ENCODE results near the gene RSPRY1.
A peak's percentile ranks its signal among the peaks of the same experiment; 100 is the strongest.
"Not testable (repeated sequence)": the region's sequence is repeated elsewhere in the genome, so short reads cannot be mapped to it uniquely, and the experiment has no call there.

Gene RSPRY1

GRCh38 chr16:57186872-57187854, 1.0 kb downstream of the RSPRY1 start:
- peak; percentile 23 for DNase-seq (ENCODE audit: low spot score)

DNA sequence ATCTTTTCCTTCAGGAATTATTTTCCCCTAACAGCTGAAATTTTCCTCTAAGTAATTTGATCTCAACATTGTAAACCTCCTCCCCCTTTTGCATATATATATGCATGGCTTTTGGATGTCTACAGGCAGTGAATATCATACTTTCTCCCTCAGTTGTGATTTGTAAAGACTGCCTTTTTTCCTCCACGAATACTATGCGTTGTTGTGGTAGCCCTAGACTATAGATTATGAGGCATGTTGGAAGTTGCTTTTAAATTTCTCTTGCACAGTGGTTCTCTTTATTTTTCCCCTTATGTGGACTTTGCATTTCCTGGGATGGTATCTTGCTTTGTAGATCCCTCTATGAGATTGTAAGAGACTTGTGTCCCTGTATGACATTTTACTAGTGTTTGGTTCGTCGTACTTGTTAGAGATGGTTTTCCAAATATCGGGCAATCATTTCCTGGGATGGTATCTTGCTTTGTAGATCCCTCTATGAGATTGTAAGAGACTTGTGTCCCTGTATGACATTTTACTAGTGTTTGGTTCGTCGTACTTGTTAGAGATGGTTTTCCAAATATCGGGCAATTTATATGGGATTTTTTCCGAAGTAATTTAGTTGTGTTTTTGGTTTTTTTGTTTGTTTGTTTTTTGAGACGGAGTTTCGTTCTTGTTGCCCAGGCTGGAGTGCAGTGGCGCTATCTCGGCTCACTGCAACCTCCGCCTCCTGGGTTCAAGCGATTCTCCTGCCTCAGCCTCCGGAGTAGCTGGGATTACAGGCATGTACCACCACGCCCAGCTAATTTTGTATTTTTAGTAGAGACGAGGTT, 2.0 kb downstream of the RSPRY1 start:
- not testable (repeated sequence) for DNase-seq (ENCODE audit: low spot score)

- DNase-seq (ENCODE audit: low spot score), result no peak
Observed at GRCh38 chr16:57188711-57189002, 2.5 kb downstream of the RSPRY1 start.

DNA sequence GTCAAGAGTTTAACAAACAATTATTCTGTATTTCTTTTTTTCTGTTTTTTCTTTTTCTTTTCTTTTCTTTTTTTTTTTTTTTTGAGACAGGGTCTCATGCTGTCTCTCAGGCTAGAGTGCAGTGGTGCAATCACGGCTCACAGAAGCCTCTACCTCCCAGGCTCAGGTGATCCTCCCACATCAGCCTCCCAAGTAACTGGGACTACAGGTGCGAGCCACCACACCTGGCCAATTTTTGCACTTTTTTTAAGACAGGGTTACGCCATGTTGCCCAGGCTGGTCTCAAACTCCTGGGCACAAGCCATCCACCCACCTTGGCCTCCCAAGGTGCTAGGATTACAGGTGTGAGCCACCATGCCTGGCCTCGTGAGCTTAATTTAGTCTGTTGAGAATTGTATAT, 3.4 kb downstream of the RSPRY1 start:
- DNase-seq (ENCODE audit: low spot score), result not testable (repeated sequence)

GRCh38 chr16:57190136-57190535, 4.0 kb downstream of the RSPRY1 start:
- DNase-seq (ENCODE audit: low spot score), result no peak

- no peak for DNase-seq (ENCODE audit: low spot score)
Observed at GRCh38 chr16:57191056-57191571, 5.0 kb downstream of the RSPRY1 start.

- DNase-seq (ENCODE audit: low spot score), result no peak
Observed at GRCh38 chr16:57192146-57192545, 6.0 kb downstream of the RSPRY1 start.

GRCh38 chr16:57192720-57193486, 6.8 kb downstream of the RSPRY1 start:
- no peak for DNase-seq (ENCODE audit: low spot score)

- no peak for DNase-seq (ENCODE audit: low spot score)
Observed at GRCh38 chr16:57194512-57194911, 8.4 kb downstream of the RSPRY1 start.

DNA sequence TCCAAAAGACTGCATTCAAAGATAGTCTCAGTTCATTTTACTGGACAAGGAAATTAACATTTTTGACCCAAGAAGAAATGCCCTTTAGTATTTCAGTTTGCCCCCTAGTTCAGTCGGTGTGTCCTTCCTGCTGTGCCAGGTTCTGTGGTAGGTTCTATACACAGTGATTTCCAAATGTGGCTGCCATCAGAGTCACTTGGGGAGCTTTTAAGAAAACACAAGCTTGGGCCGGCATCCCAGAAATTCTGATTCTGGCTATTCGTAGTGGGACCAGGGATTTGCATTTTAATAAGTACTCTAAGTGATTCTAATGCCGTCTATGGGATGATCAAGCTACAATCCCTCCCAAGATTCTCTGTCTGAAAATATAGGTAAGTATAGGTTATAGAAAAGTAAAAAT, 10.2 kb downstream of the RSPRY1 start:
- DNase-seq (ENCODE audit: low spot score), result no peak

GRCh38 chr16:57196753-57197152, 10.6 kb downstream of the RSPRY1 start:
- DNase-seq (ENCODE audit: low spot score), result no peak

DNA sequence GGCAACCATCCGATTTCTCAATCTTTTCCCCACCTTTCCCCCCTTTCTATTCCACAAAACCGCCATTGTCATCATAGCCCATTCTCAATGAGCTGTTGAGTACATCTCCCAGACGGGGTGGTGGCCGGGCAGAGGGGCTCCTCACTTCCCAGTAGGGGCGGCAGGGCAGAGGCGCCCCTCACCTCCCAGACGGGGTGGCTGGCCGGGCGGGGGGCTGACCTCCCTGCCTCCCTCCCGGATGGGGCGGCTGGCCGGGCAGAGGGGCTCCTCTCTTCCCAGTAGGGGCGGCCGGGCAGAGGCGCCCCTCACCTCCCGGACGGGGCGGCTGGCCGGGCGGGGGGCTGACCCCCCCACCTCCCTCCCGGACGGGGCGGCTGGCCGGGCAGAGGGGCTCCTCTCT, 14.2 kb downstream of the RSPRY1 start:
- DNase-seq (ENCODE audit: low spot score), result not testable (repeated sequence)

- DNase-seq (ENCODE audit: low spot score), result not testable (repeated sequence)
Observed at GRCh38 chr16:57200926-57201325, 14.8 kb downstream of the RSPRY1 start.

DNA sequence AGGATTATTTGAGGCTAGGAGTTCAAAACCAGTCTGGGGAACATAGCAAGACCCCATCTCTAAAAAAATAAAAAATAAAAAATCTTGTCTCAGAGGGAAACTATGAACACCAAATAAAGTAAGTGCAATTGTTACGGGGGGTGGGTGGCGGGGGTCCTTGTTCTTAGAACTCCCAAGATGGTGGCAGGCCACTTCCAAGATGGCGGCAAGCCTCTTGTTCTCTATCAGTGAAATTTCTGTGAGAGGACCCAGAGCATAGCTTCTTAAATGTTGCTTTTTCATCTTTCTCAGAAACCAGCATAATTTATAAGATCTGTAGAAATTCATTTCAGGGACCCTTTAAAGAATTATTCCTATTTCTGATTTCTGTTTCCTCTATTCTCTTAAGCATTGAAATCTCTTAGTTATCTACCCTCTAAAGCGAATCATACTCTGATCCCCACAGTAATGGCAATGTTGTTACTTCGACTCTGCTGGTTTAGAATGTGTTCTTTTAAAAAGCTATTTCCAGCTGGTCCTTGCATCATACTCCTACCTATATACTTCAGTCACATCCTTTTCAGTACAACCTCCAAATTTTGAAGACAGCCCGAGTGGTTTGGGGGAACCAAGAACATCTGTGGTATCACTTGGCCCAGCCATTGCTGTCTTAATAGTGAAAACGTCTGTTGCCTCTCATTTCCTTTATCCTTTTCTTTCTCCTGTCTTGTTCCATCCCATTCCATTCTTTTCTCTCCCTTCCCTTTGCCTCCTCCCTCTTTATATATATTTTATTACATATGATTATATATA, 16.2 kb downstream of the RSPRY1 start:
- DNase-seq (ENCODE audit: low spot score), result no peak

DNA sequence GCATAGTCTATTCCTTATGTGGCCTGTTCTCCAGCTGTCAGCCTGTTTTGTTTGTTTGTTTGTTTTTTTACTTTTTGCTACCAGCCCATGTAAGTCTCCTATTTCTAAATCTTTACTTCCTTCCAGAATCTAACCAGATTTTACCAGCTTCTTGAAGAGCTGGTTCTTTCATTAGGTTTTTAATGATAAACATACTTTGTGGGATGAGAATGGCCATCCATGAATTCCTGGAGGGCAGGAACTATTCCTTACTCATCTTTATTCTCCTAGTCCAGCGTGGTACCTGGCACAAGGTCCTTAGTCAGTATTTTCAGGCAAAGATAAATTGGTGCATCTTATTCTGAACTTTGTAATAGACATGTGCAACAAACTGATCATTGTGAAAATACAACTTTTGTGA, 17.3 kb downstream of the RSPRY1 start:
- DNase-seq (ENCODE audit: low spot score), result no peak

GRCh38 chr16:57204675-57205074, 18.5 kb downstream of the RSPRY1 start:
- DNase-seq (ENCODE audit: low spot score), result no peak

DNA sequence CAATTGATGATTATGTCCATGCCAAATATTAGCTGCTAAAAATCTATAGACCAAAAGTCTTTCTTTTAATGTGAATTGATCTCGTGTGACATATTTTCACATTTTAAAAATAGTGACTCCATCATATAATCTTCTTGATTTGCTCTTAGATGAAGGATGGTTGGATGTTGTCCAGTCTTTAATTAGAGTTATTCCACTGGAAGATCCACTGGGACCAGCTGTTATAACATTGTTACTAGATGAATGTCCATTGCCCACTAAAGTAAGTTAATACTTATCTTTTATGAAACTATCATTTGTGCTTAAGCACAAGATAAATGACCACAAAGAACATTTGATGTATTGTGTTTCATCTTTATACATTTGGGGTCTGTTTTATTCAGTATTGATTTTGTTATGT, 22.8 kb downstream of the RSPRY1 start:
- no peak for DNase-seq (ENCODE audit: low spot score)

DNA sequence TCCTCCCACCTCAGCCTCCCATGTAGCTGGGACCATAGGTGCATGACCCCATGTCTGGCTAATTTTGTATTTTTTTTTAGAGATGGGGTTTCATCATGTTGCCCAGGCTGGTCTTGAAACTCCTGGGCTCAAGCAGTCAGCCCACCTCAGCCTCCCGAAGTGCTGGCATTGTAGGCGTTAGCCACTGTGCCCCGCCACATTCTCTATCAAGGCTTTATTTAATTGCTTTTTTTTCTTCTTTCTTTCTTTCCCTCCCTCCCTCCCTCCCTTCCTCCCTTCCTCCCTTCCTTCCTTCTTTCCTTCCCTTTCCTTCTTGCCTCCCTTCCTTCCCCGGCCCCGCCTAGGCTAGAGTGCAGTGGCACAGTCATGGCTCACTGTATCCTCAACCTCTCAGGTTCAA, 23.7 kb downstream of the RSPRY1 start:
- DNase-seq (ENCODE audit: low spot score), result no peak

DNA sequence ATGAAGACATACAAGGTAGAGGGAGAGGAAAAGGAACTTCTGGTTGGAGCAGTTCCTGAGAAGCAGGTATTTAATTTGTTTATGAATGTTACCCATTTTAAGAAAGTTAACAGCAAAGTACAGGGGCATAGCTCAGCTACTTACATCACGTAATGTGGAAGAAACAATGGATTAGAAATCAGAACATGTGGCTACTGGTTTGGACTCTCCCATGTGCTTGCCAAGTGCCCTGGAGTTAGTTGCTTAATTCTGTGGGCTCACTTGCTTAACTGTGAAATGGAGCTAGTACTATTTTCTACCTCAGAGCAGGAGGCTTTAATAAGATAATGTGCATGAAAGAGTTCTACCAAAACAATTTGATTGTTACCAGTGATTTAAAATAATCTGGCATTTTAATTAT, 27.3 kb downstream of the RSPRY1 start:
- DNase-seq (ENCODE audit: low spot score), result no peak

- no peak for DNase-seq (ENCODE audit: low spot score)
Observed at GRCh38 chr16:57216968-57217367, 30.8 kb downstream of the RSPRY1 start.

- DNase-seq (ENCODE audit: low spot score), result no peak
Observed at GRCh38 chr16:57223057-57223456, 36.9 kb downstream of the RSPRY1 start.
